Measurements from ENCODE around the gene DIP2A. TPM values are rescaled to one million over a fixed set of nuclear protein-coding genes. Genes with fewer than 3 reads are reported as not detected.

The DIP2A gene
- total RNA-seq, 4 donors from 2014 or later = 19.9 to 40.8 (median 31.1) TPM

GRCh38 chr21:46608672-46609111 lies 150.0 kb downstream of the DIP2A start:
- 75 to 88% methylated on average over 2 to 3 of the region's 3 CpGs for WGBS, 2 donors (ENCODE audit: low coverage in 1 of 2)
- Histone ChIP-seq H3K27ac (no peak overlapping the region), H3K4me3 (no peak overlapping the region), H3K27me3 (no peaks in the 10 kb centered on the region), H3K36me3 (no peaks in the 10 kb centered on the region), H3K4me1 (peaks cover 0 to 14% (median 0%) of the 10 kb centered on the region in 3 donors), H3K9me3 (peaks cover 0 to 12% (median 0%) of the 10 kb centered on the region in 3 donors)
- no peak for TF ChIP-seq POLR2AphosphoS5 (IDR thresholded peaks at IDR 0.05)
- no peak for TF ChIP-seq CTCF (IDR thresholded peaks at IDR 0.05)
- no peak for TF ChIP-seq EP300 (IDR thresholded peaks at IDR 0.05)
- TF ChIP-seq POLR2A (IDR thresholded peaks at IDR 0.05) = no peak
- ATAC-seq = no peak

GRCh38 chr21:46610018-46610701 lies 151.5 kb downstream of the DIP2A start:
- no peak overlapping the region for H3K27ac ChIP-seq
- TF ChIP-seq EP300 (IDR thresholded peaks at IDR 0.05) = no peak
- no peak for TF ChIP-seq POLR2AphosphoS5 (IDR thresholded peaks at IDR 0.05)
- TF ChIP-seq CTCF (IDR thresholded peaks at IDR 0.05) = no peak
- no peak for TF ChIP-seq POLR2A (IDR thresholded peaks at IDR 0.05)
- WGBS, 2 donors (ENCODE audit: low coverage in 1 of 2) = 90 to 94% methylated on average over 2 to 3 of the region's 6 CpGs
- H3K4me1 ChIP-seq = peaks cover 0 to 11% (median 0%) of the 10 kb centered on the region in 3 donors
- H3K9me3 ChIP-seq = peaks cover 0 to 12% (median 0%) of the 10 kb centered on the region in 3 donors
- H3K36me3 ChIP-seq = no peaks in the 10 kb centered on the region
- no peak overlapping the region for H3K4me3 ChIP-seq
- H3K27me3 ChIP-seq = no peaks in the 10 kb centered on the region
- no peak for ATAC-seq

GRCh38 chr21:46613391-46613790 lies 154.7 kb downstream of the DIP2A start:
- H3K4me3 ChIP-seq = no peak overlapping the region
- WGBS, 2 donors (ENCODE audit: low coverage in 1 of 2) = 85 to 93% methylated on average over 3 to 6 of the region's 6 CpGs
- no peak overlapping the region for H3K27ac ChIP-seq
- TF ChIP-seq CTCF (IDR thresholded peaks at IDR 0.05) = no peak
- no peak for TF ChIP-seq POLR2A (IDR thresholded peaks at IDR 0.05)
- TF ChIP-seq EP300 (IDR thresholded peaks at IDR 0.05) = no peak
- no peak for TF ChIP-seq POLR2AphosphoS5 (IDR thresholded peaks at IDR 0.05)
- peaks cover 0 to 12% (median 0%) of the 10 kb centered on the region in 3 donors for H3K9me3 ChIP-seq
- no peaks in the 10 kb centered on the region for H3K36me3 ChIP-seq
- no peaks in the 10 kb centered on the region for H3K27me3 ChIP-seq
- no peak for ATAC-seq
- H3K4me1 ChIP-seq = no peaks in the 10 kb centered on the region

GRCh38 chr21:46616050-46616449 lies 157.4 kb downstream of the DIP2A start:
- 88 to 94% methylated on average over 2 of the region's 2 CpGs for WGBS, 2 donors (ENCODE audit: low coverage in 1 of 2)
- no peaks in the 10 kb centered on the region for H3K4me1 ChIP-seq
- ATAC-seq = no peak

More at GRCh38 chr21:46616050-46616449, 157.4 kb downstream of the DIP2A start:
- Histone ChIP-seq H3K27ac (no peak overlapping the region), H3K4me3 (no peak overlapping the region), H3K9me3 (peaks cover 0 to under 1% (median 0%) of the 10 kb centered on the region in 3 donors), H3K36me3 (no peaks in the 10 kb centered on the region), H3K27me3 (no peaks in the 10 kb centered on the region)
- TF ChIP-seq EP300 (IDR thresholded peaks at IDR 0.05) = no peak
- TF ChIP-seq POLR2AphosphoS5 (IDR thresholded peaks at IDR 0.05) = no peak
- no peak for TF ChIP-seq POLR2A (IDR thresholded peaks at IDR 0.05)
- TF ChIP-seq CTCF (IDR thresholded peaks at IDR 0.05) = no peak

All from gastroesophageal sphincter (tissue), 4 donors.